Measurements from ENCODE around the gene PDZD2.
"Not testable (repeated sequence)": the region's sequence is repeated elsewhere in the genome, so short reads cannot be mapped to it uniquely, and the experiment has no call there.

Gene PDZD2

GRCh38 chr5:31942546-31942945, 303.6 kb downstream of the PDZD2 start:
- DNase-seq, result no peak

GRCh38 chr5:31944684-31945445, 305.9 kb downstream of the PDZD2 start:
- DNase-seq, result no peak

- no peak for DNase-seq
These were observed 309.1 kb downstream of the PDZD2 start for GRCh38 chr5:31948006-31948405.

GRCh38 chr5:31952067-31952466, 313.1 kb downstream of the PDZD2 start:
- no peak for DNase-seq

GRCh38 chr5:31954091-31954490, 315.2 kb downstream of the PDZD2 start:
- DNase-seq, result no peak

- no peak for DNase-seq
These were observed 318.2 kb downstream of the PDZD2 start for GRCh38 chr5:31957151-31957550.

- DNase-seq, result no peak
These were observed 323.4 kb downstream of the PDZD2 start for GRCh38 chr5:31962351-31962751.

- DNase-seq, result no peak
These were observed 324.0 kb downstream of the PDZD2 start for GRCh38 chr5:31962871-31963307.

- DNase-seq, result no peak
These were observed 324.6 kb downstream of the PDZD2 start for GRCh38 chr5:31963358-31964006.

GRCh38 chr5:31964007-31964360, 325.1 kb downstream of the PDZD2 start:
- DNase-seq, result no peak

- no peak for DNase-seq
These were observed 326.3 kb downstream of the PDZD2 start for GRCh38 chr5:31965227-31965626.

- DNase-seq, result no peak
These were observed 328.0 kb downstream of the PDZD2 start for GRCh38 chr5:31966936-31967335.

GRCh38 chr5:31967461-31967860, 328.5 kb downstream of the PDZD2 start:
- no peak for DNase-seq

- no peak for DNase-seq
These were observed 333.6 kb downstream of the PDZD2 start for GRCh38 chr5:31972558-31972957.

- DNase-seq, result not testable (repeated sequence)
These were observed 336.3 kb downstream of the PDZD2 start for GRCh38 chr5:31975189-31975612.

GRCh38 chr5:31976169-31976568, 337.2 kb downstream of the PDZD2 start:
- DNase-seq, result no peak

- DNase-seq, result no peak
These were observed 342.5 kb downstream of the PDZD2 start for GRCh38 chr5:31981361-31981945.

- DNase-seq, result no peak
These were observed 343.1 kb downstream of the PDZD2 start for GRCh38 chr5:31982027-31982426.

GRCh38 chr5:31982621-31983020, 343.7 kb downstream of the PDZD2 start:
- DNase-seq, result no peak

- no peak for DNase-seq
These were observed 344.9 kb downstream of the PDZD2 start for GRCh38 chr5:31983851-31984250.

GRCh38 chr5:31984691-31985090, 345.8 kb downstream of the PDZD2 start:
- no peak for DNase-seq

GRCh38 chr5:31986101-31986500, 347.2 kb downstream of the PDZD2 start:
- no peak for DNase-seq

- DNase-seq, result no peak
These were observed 349.2 kb downstream of the PDZD2 start for GRCh38 chr5:31987985-31988710.
